H7 (cell line): ENCODE data around the gene TAF11L8. TPM values are rescaled to one million over a fixed set of nuclear protein-coding genes. Genes with fewer than 3 reads are reported as not detected.

Experiments
- total RNA-seq: library from RNA; depleted of rRNA; stranded (reverse); fragments of >200 nt; shearing (Covaris generic); gene quantifications from 2 replicates; pipeline ENCODE4 v1.2.3, GENCODE V29; 2014; rRNA removed

TAF11L8 gene
- total RNA-seq, 1 experiment from 2014 or later, result not detected

Other genes starting within 250 kb of the TAF11L8 start
- not detected in 2 replicates for gene TAF11L2, start 92.7 kb downstream of the TAF11L8 start, total RNA-seq
- gene TAF11L3, start 72.6 kb downstream of the TAF11L8 start, total RNA-seq, result not detected in 2 replicates
- gene TAF11L4, start 69.2 kb downstream of the TAF11L8 start, total RNA-seq, result not detected in 2 replicates
- gene TAF11L5, start 65.7 kb downstream of the TAF11L8 start, total RNA-seq, result not detected in 2 replicates
- gene TAF11L6, start 62.3 kb downstream of the TAF11L8 start, total RNA-seq, result not detected in 2 replicates
- gene TAF11L7, start 5.2 kb downstream of the TAF11L8 start, total RNA-seq, result not detected in 2 replicates
- not detected in 2 replicates for gene TAF11L9, start 3.4 kb upstream of the TAF11L8 start, total RNA-seq
- not detected in 2 replicates for gene TAF11L10, start 6.9 kb upstream of the TAF11L8 start, total RNA-seq
- gene TAF11L11, start 13.2 kb upstream of the TAF11L8 start, total RNA-seq, result not detected in 2 replicates
- gene TAF11L12, start 19.4 kb upstream of the TAF11L8 start, total RNA-seq, result not detected in 2 replicates
- gene TAF11L13, start 41.1 kb upstream of the TAF11L8 start, total RNA-seq, result not detected in 2 replicates
- not detected in 2 replicates for gene TAF11L14, start 43.5 kb upstream of the TAF11L8 start, total RNA-seq